Fibroblast of peridontal ligament (primary cell): ENCODE measurements around the gene GALP.
"Not testable (repeated sequence)": the region's sequence is repeated elsewhere in the genome, so short reads cannot be mapped to it uniquely, and the experiment has no call there.

Source experiments
- DNase-seq: peaks from one replicate; pipeline ENCODE4 v3.0.0-alpha.2; 2010; ENCODE audit errors: extremely low read depth

GALP gene

DNA sequence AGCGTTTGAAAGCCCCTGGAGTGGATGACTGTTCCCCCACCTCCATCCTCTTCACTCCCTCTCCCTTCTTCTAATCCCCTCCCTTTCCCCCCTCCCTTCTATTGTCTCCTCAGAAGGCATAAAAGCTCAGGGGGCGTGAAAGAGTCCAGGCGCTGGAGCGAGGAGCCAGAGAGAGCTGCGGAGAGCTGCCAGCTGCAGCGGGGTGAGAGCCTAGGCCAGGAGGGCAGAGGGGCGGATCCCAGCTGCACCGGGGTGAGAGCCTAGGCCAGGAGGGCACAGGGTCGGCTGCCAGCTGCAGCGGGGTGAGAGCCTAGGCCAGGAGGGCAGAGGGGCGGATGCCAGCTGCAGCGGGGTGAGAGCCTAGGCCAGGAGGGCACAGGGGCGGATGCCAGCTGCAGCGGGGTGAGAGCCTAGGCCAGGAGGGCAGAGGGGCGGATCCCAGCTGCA is at the start of gene GALP:
TSS of gene GALP (plus strand) at position 148 of the 447 bp plus-strand sequence. CDS start 1,101 bp downstream, outside the sequence.
- DNase-seq = not testable (repeated sequence)

DNA sequence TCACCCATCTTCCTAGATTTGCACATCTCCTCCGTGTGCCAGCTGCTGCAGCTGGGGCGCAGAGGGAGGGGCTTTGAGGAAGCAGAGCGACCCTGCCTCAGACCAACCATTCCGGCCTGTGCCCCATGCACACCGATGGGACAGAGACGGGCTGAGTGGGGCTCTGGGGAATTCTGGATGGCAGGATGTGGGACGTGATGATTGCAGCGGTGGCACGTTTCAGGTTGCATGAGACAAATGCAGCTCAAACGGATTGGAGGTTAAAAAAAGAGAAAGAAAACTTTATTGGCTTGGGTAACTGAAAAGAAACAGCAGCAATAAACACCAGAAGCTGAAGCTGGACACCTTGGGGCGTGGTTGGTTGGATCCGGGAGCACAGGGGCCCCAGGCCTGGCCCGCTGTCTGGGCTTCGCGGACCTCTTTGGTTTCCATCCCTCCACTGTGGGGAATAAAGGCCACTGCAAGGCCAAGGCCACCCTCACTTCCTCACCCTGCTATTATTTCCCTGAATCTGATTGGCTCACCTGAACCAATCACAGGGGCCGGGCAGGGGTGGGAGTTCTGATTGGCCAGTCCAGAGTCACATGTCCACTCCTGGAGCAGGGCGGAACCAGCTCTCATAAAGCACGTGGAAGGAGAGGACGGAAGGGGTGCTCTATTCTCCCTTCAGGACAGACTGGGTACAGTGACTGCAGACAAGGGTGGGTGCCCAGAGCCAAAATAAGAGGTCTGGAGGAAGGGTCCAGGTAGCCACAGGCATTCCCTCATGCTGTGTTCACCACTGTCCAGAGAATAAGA is 48.6 kb upstream of the GALP start:
- DNase-seq = no peak

GRCh38 chr19:56130006-56130405 is 45.8 kb upstream of the GALP start:
- DNase-seq = no peak

GRCh38 chr19:56131651-56132050 is 44.2 kb upstream of the GALP start:
- no peak for DNase-seq

- DNase-seq = peak; percentile 95
These were observed 43.4 kb upstream of the GALP start for GRCh38 chr19:56132316-56132822.

DNA sequence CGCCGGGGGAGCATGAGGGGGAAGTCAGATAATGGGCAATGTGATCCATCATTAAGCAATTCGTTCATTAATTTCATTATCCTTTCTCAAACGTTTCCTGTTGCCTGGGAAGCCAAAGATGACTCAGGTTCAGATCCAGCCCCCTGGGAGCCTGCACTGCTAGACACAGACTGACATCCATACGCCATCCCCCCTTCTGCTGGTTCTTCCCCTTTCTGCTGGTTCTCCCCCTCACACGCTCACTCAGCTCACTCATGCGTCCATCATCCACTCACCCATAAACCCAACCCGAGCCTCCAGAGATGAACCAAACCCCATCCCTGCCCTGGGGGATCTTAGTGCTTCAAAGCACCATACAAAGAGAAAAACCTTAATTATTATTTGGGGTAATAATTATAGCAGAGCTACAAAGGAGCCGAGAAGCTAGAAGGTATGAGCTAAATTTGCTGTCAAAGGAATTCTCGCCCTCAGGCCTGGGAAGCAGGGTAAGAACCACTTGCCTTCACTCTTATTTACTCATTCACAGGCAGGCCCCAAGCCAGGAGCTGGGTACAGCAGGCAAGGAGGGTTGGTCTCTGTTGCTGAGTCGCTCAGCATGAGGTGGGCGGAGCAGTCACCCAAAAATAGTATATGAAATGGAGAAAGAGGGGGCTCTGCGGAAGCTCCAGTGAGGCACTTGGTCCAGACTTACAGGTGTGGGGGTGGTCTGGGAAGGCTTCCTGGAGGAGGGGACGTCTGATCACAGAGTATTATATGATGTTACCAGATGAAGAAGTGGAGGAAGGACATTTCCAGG is 41.8 kb upstream of the GALP start:
- peak; percentile 13 for DNase-seq

- DNase-seq = no peak
These were observed 41.2 kb upstream of the GALP start for GRCh38 chr19:56134654-56134921.

DNA sequence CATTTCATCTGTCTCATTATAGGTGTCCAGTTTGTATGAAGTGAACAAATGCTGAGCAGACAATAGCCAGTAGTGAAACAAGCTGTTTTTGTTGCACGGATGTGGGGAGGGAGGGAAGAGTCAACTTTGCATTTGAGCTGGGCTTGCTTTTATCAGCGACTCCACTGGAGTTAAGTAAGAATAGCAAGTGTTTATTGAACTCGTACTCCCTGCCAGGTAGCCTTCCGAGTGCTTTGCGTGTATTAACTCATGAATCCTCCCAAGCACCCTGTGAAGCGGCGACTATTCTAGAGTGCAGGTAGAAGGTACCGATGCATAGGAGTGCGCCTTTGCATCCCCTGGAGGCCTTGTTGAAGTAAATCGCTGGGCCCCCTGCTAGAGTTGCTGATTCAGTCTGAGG is 39.4 kb upstream of the GALP start:
- DNase-seq = no peak

GRCh38 chr19:56137405-56137804 is 38.4 kb upstream of the GALP start:
- no peak for DNase-seq

DNA sequence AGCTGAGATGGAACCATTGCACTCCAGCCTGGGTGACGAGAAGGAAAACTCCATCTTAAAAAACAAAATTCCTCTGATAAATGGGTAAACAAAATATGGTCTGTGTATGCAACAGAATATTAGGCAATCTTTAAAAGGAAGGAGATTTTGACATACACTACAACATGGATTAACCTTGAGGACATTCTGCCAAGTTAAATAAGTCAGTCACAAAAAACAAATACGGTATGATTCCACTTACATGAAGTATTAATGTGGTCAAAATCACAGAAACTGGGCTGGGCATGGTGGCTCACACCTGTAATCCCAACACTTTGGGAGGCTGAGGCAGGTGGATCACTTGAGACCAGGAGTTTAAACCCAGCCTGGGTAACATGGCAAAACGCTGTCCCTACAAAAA is 37.7 kb upstream of the GALP start:
- no peak for DNase-seq

DNA sequence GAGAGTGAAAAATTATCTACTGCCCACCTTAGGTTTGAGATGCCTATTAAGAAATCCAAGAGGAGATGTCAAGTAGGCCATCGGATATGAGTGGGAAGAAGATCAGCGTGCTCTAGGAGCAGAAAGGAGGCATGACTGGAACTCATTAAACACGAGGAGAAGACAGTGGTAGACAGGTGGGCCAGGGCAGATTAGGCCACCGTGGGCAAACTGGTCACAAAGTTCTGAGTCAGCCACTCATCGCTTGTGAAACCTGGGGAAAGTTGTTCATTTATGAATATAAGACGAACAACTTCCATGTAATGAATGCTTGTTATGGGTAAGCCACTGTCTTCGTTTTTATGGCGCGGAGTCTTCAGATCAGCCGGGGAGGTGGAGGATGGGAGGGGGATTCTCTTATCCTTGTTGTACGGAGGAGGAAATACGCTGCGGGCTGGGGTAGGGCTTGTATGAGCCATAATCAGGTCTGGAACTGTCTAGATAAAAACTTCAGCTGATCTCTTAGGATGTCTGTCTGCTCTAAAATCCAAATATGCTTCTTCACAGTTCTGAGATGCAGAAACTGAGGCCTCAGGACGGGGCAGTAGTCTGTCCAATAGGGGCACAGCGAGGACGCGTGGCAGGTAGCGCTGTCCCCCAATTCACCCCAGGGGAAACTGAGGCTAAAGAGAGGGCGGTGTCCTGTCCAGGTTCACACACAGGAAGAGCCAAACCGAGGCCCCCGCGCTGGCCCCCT is 35.8 kb upstream of the GALP start:
- peak; percentile 7 for DNase-seq

- DNase-seq = peak; percentile 99
These were observed 35.0 kb upstream of the GALP start, which contains the start of gene ZNF444 for GRCh38 chr19:56140583-56141416. ZNF444 (plus strand) TSS chr19:56141287; CDS start chr19:56146912, 5,625 bp downstream.

- DNase-seq = peak; percentile 24
These were observed 34.3 kb upstream of the GALP start for GRCh38 chr19:56141417-56141993.

GRCh38 chr19:56142087-56142787 is 33.6 kb upstream of the GALP start:
- DNase-seq = no peak

- DNase-seq = no peak
These were observed 32.8 kb upstream of the GALP start for GRCh38 chr19:56142897-56143434.

GRCh38 chr19:56144376-56144775 is 31.4 kb upstream of the GALP start:
- peak; percentile 23 for DNase-seq

DNA sequence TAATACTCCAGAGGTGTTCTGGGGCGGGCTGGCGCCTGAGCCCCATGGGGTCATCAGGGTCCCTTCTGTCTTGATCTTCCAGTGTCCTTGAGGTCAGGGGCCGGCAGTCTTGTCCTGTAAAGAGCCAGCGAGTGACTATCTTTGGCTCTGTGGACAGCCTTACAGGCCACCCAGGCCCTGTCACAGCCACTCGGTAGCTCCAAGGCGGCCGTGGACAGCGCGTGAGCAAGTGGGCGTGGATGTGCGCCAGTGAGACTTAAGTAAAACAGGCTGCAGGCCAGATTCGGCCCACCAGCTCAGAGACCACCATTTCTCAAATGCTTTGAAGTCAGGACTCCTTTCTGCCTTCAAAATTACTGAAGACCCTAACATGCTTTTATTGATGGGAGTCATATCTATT is 31.0 kb upstream of the GALP start:
- no peak for DNase-seq

- DNase-seq = no peak
These were observed 30.1 kb upstream of the GALP start for GRCh38 chr19:56145698-56146097.

- DNase-seq = no peak
These were observed 28.9 kb upstream of the GALP start for GRCh38 chr19:56146904-56147303.

DNA sequence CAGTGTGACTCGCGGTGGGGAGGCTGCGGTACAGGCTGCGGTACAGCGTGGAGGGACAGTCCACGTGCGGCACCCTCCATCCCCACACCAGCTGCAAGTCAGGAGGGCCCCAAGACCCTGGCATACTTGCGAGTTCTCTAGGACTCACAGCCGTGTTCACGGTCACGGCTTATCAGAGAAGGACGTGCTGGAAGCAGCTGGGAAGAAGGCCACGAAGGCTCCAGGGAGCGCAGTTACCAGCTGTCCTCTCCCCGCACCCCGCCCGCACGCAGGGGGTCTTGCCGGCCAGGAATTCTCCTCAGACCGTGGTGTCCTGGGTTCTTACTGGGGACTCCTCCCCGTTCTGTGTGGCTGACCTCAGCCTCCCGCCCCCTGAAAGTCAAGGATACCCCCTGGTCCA is 28.5 kb upstream of the GALP start:
- no peak for DNase-seq
